GM12878 (cell line): Measurements from ENCODE around the gene KATNA1. TPM values are rescaled to one million over a fixed set of nuclear protein-coding genes. Genes with fewer than 3 reads are reported as not detected.

Experiments used
- BCL3 ChIP-seq: IDR thresholded peaks from 2 replicates; pipeline ENCODE4 v1.6.1; 2011; ENCODE audit warnings: borderline replicate concordance, low read depth, mild to moderate bottlenecking, moderate library complexity, low read length; ENCODE audit not compliant: insufficient read depth, poor library complexity, severe bottlenecking
- CHD2 ChIP-seq: IDR thresholded peaks from 2 replicates; pipeline ENCODE4 v1.6.1; 2011; ENCODE audit warnings: low read depth, low read length, improper control_type of control experiment, borderline replicate concordance
- EED ChIP-seq: sonication (generic); IDR thresholded peaks from 2 replicates; pipeline ENCODE4 v1.6.1; 2016; ENCODE audit warnings: antibody characterized with exemption, low read depth
- EGR1 ChIP-seq, 2 experiments: IDR thresholded peaks; 1 replicate in 1 of 2; 2 replicates in 1 of 2; pipeline ENCODE4 v1.6.1; 2011 to 2012; ENCODE audit warnings: low read depth in 2 of 2, low read length in 2 of 2, borderline replicate concordance in 1 of 2, mild to moderate bottlenecking in 1 of 2, moderate library complexity in 1 of 2
- ETV6 ChIP-seq, 2 experiments: fragments of 450-650 bp in 1 of 2; IDR thresholded peaks in 1 of 2; conservative IDR thresholded peaks in 1 of 2; 2 replicates each; pipeline ENCODE4 v1.6.1; 2014; ENCODE audit warnings: antibody characterized with exemption in 1 of 2, borderline replicate concordance in 1 of 2, low read depth in 1 of 2, mild to moderate bottlenecking in 1 of 2, moderate library complexity in 1 of 2
- FOXK2 ChIP-seq: fragments of 450-650 bp; IDR thresholded peaks from 2 replicates; pipeline ENCODE4 v1.6.1; 2017; ENCODE audit warnings: mild to moderate bottlenecking, moderate library complexity
- GATAD2B ChIP-seq: fragments of 450-650 bp; conservative IDR thresholded peaks from 2 replicates; pipeline ENCODE4 v1.6.1; 2017; ENCODE audit warnings: low read depth, mild to moderate bottlenecking, moderate library complexity
- HDAC2 ChIP-seq: fragments of 200-600 bp; sonication (generic); IDR thresholded peaks from 2 replicates; pipeline ENCODE4 v1.6.1; 2017
- IRF4 ChIP-seq: IDR thresholded peaks from 2 replicates; pipeline ENCODE4 v1.6.1; 2011; ENCODE audit warnings: low read depth, low read length
- IRF5 ChIP-seq: fragments of 450-650 bp; IDR thresholded peaks from 2 replicates; pipeline ENCODE4 v1.6.1; 2017; ENCODE audit warnings: borderline replicate concordance
- KLF5 ChIP-seq: fragments of 450-650 bp; IDR thresholded peaks from 2 replicates; pipeline ENCODE4 v1.6.1; 2014; ENCODE audit warnings: mild to moderate bottlenecking; ENCODE audit not compliant: partially characterized antibody
- MAX ChIP-seq: IDR thresholded peaks from 2 replicates; pipeline ENCODE4 v1.6.1; 2012; ENCODE audit warnings: low read depth, low read length, improper control_type of control experiment
- MLLT1 ChIP-seq: fragments of 450-650 bp; IDR thresholded peaks from 2 replicates; pipeline ENCODE4 v1.6.1; 2016; ENCODE audit warnings: mild to moderate bottlenecking
- RB1 ChIP-seq: fragments of 450-650 bp; formaldehyde crosslinking; IDR thresholded peaks from 2 replicates; pipeline ENCODE4 v1.6.1; 2017; ENCODE audit warnings: mild to moderate bottlenecking, borderline replicate concordance
- RELB ChIP-seq: fragments of 450-650 bp; IDR thresholded peaks from 2 replicates; pipeline ENCODE4 v1.6.1; 2017; ENCODE audit warnings: low read depth, mild to moderate bottlenecking, moderate library complexity
- SMAD5 ChIP-seq: IDR thresholded peaks from 2 replicates; pipeline ENCODE4 v1.6.1; 2016; ENCODE audit warnings: antibody characterized with exemption, low read depth
- SREBF2 ChIP-seq: IDR thresholded peaks from 2 replicates; pipeline ENCODE4 v1.6.1; 2012; ENCODE audit warnings: mild to moderate bottlenecking, low read length
- YY1 ChIP-seq: IDR thresholded peaks from 2 replicates; pipeline ENCODE4 v1.6.1; 2011; ENCODE audit warnings: low read depth, mild to moderate bottlenecking, low read length
- ZNF274 ChIP-seq: IDR thresholded peaks from one replicate; pipeline ENCODE4 v1.8.0; 2011; ENCODE audit not compliant: insufficient read length, insufficient read depth
- polyA plus RNA-seq, 11 experiments: library from polyadenylated mRNA; depleted of rRNA in 4 of 11; unstranded in 6 of 11; stranded (reverse) in 5 of 11; fragments of >200 nt; fragmentation: Nextera tagmentation in 4 of 11; fragmentation: Illumina TruSeq in 1 of 11; extraction: Ambion mirVana in 4 of 11; extraction: Trizol in 1 of 11; gene quantifications; 1 replicate in 1 of 11; 2 replicates in 10 of 11; pipeline versions ENCODE4 v1.2.1 to v1.2.3, GENCODE V29; 2011 to 2016; ENCODE audit warnings: inconsistent platforms in 2 of 11, missing spikeins in 2 of 11, low read depth in 1 of 11
- total RNA-seq, 4 experiments: library from RNA; depleted of rRNA in 3 of 4; stranded (reverse); fragments of >200 nt in 3 of 4; fragmentation: Illumina TruSeq in 1 of 4; extraction: Trizol in 1 of 4; gene quantifications; 2 replicates each; pipeline versions ENCODE4 v1.2.1 to v1.2.3, GENCODE V29; 2013 to 2021

KATNA1 gene
- total and polyA plus RNA-seq, 10 of the 15 experiments (the other 5 are each of a cell fraction or from before 2014, with no cell fraction given), result 15.4 to 35.3 (median 25.1) TPM

GRCh38 chr6:149545754-149546471 lies 102.6 kb downstream of the KATNA1 start, which contains the start of gene PPIL4 (continued):
- 0 out of 2 replicates have a peak, but pooled peaks have one; percentile 49 for TF ChIP-seq HDAC2
- no peak for TF ChIP-seq SREBF2
- peak; percentile 83 to 92 for TF ChIP-seq EGR1 (IDR thresholded peaks at IDR 0.05; ENCODE audit: borderline replicate concordance in 1 of 2, low read depth in 2 of 2, low read length in 2 of 2)
- TF ChIP-seq MAX, result peak; percentile 87
- TF ChIP-seq EED, result peak; percentile 30; the same call in 1 of the 2 replicates
- TF ChIP-seq KLF5, result peak; percentile 71
- TF ChIP-seq SMAD5, result no peak; the same call in 1 of the 2 replicates
- TF ChIP-seq IRF4, result no peak
- TF ChIP-seq GATAD2B, result peak; percentile 67; the same call in 1 of the 2 replicates
- no peak for TF ChIP-seq ZNF274
- peak; percentile 18; the same call in 1 of the 2 replicates for TF ChIP-seq FOXK2
- TF ChIP-seq RELB, result peak; percentile 99
- TF ChIP-seq YY1, result peak; percentile 95
- peak; percentile 86 for TF ChIP-seq CHD2
- 0 out of 4 replicates have a peak, but pooled peaks of 1 of the 2 experiments have one; percentile 37 for TF ChIP-seq ETV6 (conservative IDR thresholded peaks at IDR 0.05 in 1 of 2, IDR thresholded peaks at IDR 0.05 in 1 of 2; ENCODE audit: borderline replicate concordance in 1 of 2, low read depth in 1 of 2)
- no peak for TF ChIP-seq IRF5
- peak; percentile 61 for TF ChIP-seq BCL3
- peak; percentile 79; the same call in 1 of the 2 replicates for TF ChIP-seq RB1
- no peak for TF ChIP-seq MLLT1
